Endothelial cell of umbilical vein (primary cell): ENCODE measurements around the gene CCN6. TPM values are rescaled to one million over a fixed set of nuclear protein-coding genes. Genes with fewer than 3 reads are reported as not detected.
A peak's percentile ranks its signal among the peaks of the same experiment; 100 is the strongest.

Experiments
- BruUV-seq: library from RNA; stranded (reverse); fragments of 400-500 nt; replicated peaks from 2 replicates; lab custom pipeline; 2021; lab: Mats Ljungman, UMichigan
- CTCF ChIA-PET: fragments of 300-600, 350-600 bp; sonication (Branson Sonifier 250); formaldehyde crosslinking; loops from one replicate; lab custom pipeline; 2021; ENCODE audit warnings: antibody characterized with exemption, inconsistent platforms; lab: Charles Lee
- POLR2A ChIA-PET: fragments of 300-600, 350-600 bp; sonication (Branson Sonifier 250); formaldehyde crosslinking; loops from one replicate; lab custom pipeline; 2021; ENCODE audit warnings: antibody characterized with exemption, inconsistent platforms; lab: Charles Lee
- DNase-seq: peaks from one replicate; pipeline ENCODE4 v3.0.0-alpha.2; 2011; ENCODE audit warnings: low read depth, low spot score
- FAIRE-seq: peaks from 2 replicates; lab custom pipeline; 2011; peaks lifted over from hg19 to GRCh38; lab: Jason Lieb, UNC
- H2AFZ ChIP-seq: 2 replicates; pipeline ENCODE4 v1.6.0; 2012; ENCODE audit warnings: low read depth, low read length, control low read depth, inconsistent platforms
- H3K27ac ChIP-seq: 2 replicates; pipeline ENCODE4 v1.5.1; 2011; ENCODE audit warnings: low read depth, mild to moderate bottlenecking, control low read depth, low read length, moderate library complexity; ENCODE audit not compliant: insufficient read depth
- H3K27me3 ChIP-seq, 2 experiments: 2 replicates each; pipeline versions ENCODE4 v1.6.0 to v1.6.1; 2011; ENCODE audit warnings: low read length in 2 of 2, mixed read lengths in 1 of 2; ENCODE audit not compliant: control insufficient read depth in 2 of 2, insufficient read depth in 2 of 2
- H3K36me3 ChIP-seq, 2 experiments: 2 replicates in 1 of 2; 3 replicates in 1 of 2; pipeline ENCODE4 v1.5.1; 2011; ENCODE audit warnings: low read length in 2 of 2, mild to moderate bottlenecking in 1 of 2, moderate library complexity in 1 of 2; ENCODE audit not compliant: control insufficient read depth in 2 of 2, insufficient read depth in 2 of 2; ENCODE audit errors: extremely low read depth in 1 of 2
- H3K4me1 ChIP-seq: 3 replicates; pipeline ENCODE4 v1.5.1; 2011; ENCODE audit warnings: mild to moderate bottlenecking, low read length; ENCODE audit not compliant: control insufficient read depth, insufficient read depth; ENCODE audit errors: extremely low read depth
- H3K4me2 ChIP-seq: 2 replicates; pipeline ENCODE4 v1.6.1; 2011; ENCODE audit warnings: low read length, control low read depth, mixed read lengths; ENCODE audit not compliant: insufficient read depth
- H3K4me3 ChIP-seq, 3 experiments: fragments of 200-600 bp in 1 of 3; sonication (generic), shearing (Covaris generic) in 1 of 3; replicated peaks in 1 of 3; 2 replicates each; pipeline ENCODE4 v1.5.1; 2011 to 2016; ENCODE audit warnings: control low read depth in 3 of 3, low read length in 3 of 3, mild to moderate bottlenecking in 2 of 3, inconsistent platforms in 1 of 3, low read depth in 1 of 3, moderate library complexity in 1 of 3; ENCODE audit not compliant: insufficient read depth in 1 of 3
- H3K79me2 ChIP-seq: 2 replicates; pipeline ENCODE4 v1.6.0; 2012; ENCODE audit warnings: low read length, inconsistent platforms; ENCODE audit not compliant: control insufficient read depth, insufficient read depth
- H3K9ac ChIP-seq: replicated peaks from 2 replicates; pipeline ENCODE3; 2011; ENCODE audit warnings: low read length, control low read depth; ENCODE audit not compliant: insufficient read depth; ENCODE audit errors: extremely low read depth
- H3K9me1 ChIP-seq: replicated peaks from 3 replicates; pipeline ENCODE4 v1.6.0; 2011; ENCODE audit warnings: mild to moderate bottlenecking, low read length; ENCODE audit not compliant: control insufficient read depth, insufficient read depth; ENCODE audit errors: extremely low read depth
- H3K9me3 ChIP-seq: replicated peaks from 2 replicates; pipeline ENCODE4 v1.5.1; 2012; ENCODE audit warnings: low read length, inconsistent platforms; ENCODE audit not compliant: control insufficient read depth, insufficient read depth
- H4K20me1 ChIP-seq: replicated peaks from 2 replicates; pipeline ENCODE3; 2011; ENCODE audit warnings: mild to moderate bottlenecking, low read length; ENCODE audit not compliant: control insufficient read depth, insufficient read depth; ENCODE audit errors: extremely low read depth
- EZH2 ChIP-seq: IDR thresholded peaks from 2 replicates; pipeline ENCODE4 v1.6.1; 2012; ENCODE audit warnings: borderline replicate concordance, low read depth, mild to moderate bottlenecking, moderate library complexity, low read length, inconsistent platforms; ENCODE audit not compliant: severe bottlenecking
- FOS ChIP-seq: IDR thresholded peaks from 2 replicates; pipeline ENCODE4 v1.6.1; 2011; ENCODE audit warnings: mild to moderate bottlenecking, low read length, moderate library complexity, borderline replicate concordance; ENCODE audit not compliant: insufficient read depth
- GATA2 ChIP-seq: IDR thresholded peaks from 2 replicates; pipeline ENCODE4 v1.7.0; 2011; ENCODE audit warnings: low read depth, mild to moderate bottlenecking, moderate library complexity, mixed read lengths, low read length; ENCODE audit not compliant: insufficient read length, insufficient read depth
- JUN ChIP-seq: IDR thresholded peaks from 2 replicates; pipeline ENCODE4 v1.6.1; 2011; ENCODE audit warnings: borderline replicate concordance, low read depth; ENCODE audit not compliant: insufficient read length, insufficient read depth
- MAX ChIP-seq: IDR thresholded peaks from 2 replicates; pipeline ENCODE4 v1.6.1; 2011; ENCODE audit not compliant: insufficient read depth, insufficient read length
- MYC ChIP-seq: IDR thresholded peaks from one replicate; pipeline ENCODE4 v1.6.1; 2011; ENCODE audit warnings: mild to moderate bottlenecking, low read depth, low read length
- POLR2A ChIP-seq: IDR thresholded peaks from 2 replicates; pipeline ENCODE4 v1.6.1; 2012; ENCODE audit warnings: low read depth, mild to moderate bottlenecking, control low read depth, low read length
- POLR2AphosphoS5 ChIP-seq: IDR thresholded peaks from 2 replicates; pipeline ENCODE4 v1.6.1; 2012; ENCODE audit warnings: low read depth, mild to moderate bottlenecking, control low read depth, low read length, moderate library complexity; ENCODE audit not compliant: insufficient read depth
- dilution Hi-C: fragments of 300-500 bp; cut with MboI; formaldehyde crosslinking; loops from one replicate; pipeline ENCODE4 v1.15.0; 2019; ENCODE audit warnings: low sequenced_read_pairs; ENCODE audit not compliant: extremely low pct_ligation_motif_present
- intact Hi-C: fragments of 100-400 bp; cut with micrococcal nuclease; formaldehyde crosslinking; loops from one replicate; pipeline ENCODE4 v1.10.0; 2022
- polyA plus RNA-seq, 4 experiments: library from polyadenylated mRNA; depleted of rRNA in 3 of 4; stranded (reverse) in 3 of 4; unstranded in 1 of 4; fragments of >200 nt; gene quantifications; 2 replicates each; pipeline versions ENCODE4 v1.2.1 to v1.2.3, GENCODE V29; 2011 to 2012; ENCODE audit warnings: missing spikeins in 1 of 4
- total RNA-seq: library from RNA; stranded (reverse); gene quantifications from 2 replicates; pipeline ENCODE4 v1.2.3, GENCODE V29; 2021
- TF ChIP-seq, protein P1 (sequence below), 2 donors: IDR thresholded peaks; 1 replicate in 1 of 2; 2 replicates in 1 of 2; pipeline ENCODE4 v1.5.1; 2011; ENCODE audit warnings: low read length in 2 of 2, mild to moderate bottlenecking in 2 of 2, moderate library complexity in 2 of 2, control low read depth in 1 of 2, inconsistent platforms in 1 of 2, low read depth in 1 of 2; ENCODE audit not compliant: insufficient read depth in 1 of 2; ENCODE audit errors: extremely low read depth in 1 of 2

CCN6 gene
- total and polyA plus RNA-seq, 2 donors (not counting 3 experiments of a cell fraction or from before 2014, with no cell fraction given): not detected

GRCh38 chr6:112087916-112088315, 34.0 kb downstream of the CCN6 start:
- no peaks in the 10 kb centered on the region for H3K9me1 ChIP-seq
- ChIA-PET POLR2A (no interaction called here), CTCF (interaction anchor here (0.7 to 2.3 kb wide), 7 partner anchors 13 to 1848 kb away, joined by 3 to 12 read pairs (median 3); no protein-coding TSS in a partner anchor)
- no peaks in the 10 kb centered on the region for H3K27me3 ChIP-seq
- dilution Hi-C loops: no loop called here
- peak overlapping the region; percentile 79 for H3K9ac ChIP-seq
- H3K9me3 ChIP-seq: no peaks in the 10 kb centered on the region
- H3K4me2 ChIP-seq: peak overlapping the region; percentile 88
- H2AFZ ChIP-seq: peak overlapping the region; percentile 88
- no peak for DNase-seq
- H4K20me1 ChIP-seq: no peaks in the 10 kb centered on the region
- intact Hi-C loops: loop anchor here (1.0 to 5.0 kb wide), 2 partner anchors 242 to 284 kb away; no protein-coding TSS in a partner anchor
- peak overlapping the region; percentile 49 for H3K27ac ChIP-seq
- H3K4me1 ChIP-seq: peaks cover 8% of the 10 kb centered on the region
- no peak for FAIRE-seq
- TF ChIP-seq JUN (no peak), GATA2 (no peak), MAX (no peak), POLR2AphosphoS5 (no peak), FOS (no peak), MYC (no peak), POLR2A (no peak), EZH2 (no peak)
- TF ChIP-seq, protein P1, sequence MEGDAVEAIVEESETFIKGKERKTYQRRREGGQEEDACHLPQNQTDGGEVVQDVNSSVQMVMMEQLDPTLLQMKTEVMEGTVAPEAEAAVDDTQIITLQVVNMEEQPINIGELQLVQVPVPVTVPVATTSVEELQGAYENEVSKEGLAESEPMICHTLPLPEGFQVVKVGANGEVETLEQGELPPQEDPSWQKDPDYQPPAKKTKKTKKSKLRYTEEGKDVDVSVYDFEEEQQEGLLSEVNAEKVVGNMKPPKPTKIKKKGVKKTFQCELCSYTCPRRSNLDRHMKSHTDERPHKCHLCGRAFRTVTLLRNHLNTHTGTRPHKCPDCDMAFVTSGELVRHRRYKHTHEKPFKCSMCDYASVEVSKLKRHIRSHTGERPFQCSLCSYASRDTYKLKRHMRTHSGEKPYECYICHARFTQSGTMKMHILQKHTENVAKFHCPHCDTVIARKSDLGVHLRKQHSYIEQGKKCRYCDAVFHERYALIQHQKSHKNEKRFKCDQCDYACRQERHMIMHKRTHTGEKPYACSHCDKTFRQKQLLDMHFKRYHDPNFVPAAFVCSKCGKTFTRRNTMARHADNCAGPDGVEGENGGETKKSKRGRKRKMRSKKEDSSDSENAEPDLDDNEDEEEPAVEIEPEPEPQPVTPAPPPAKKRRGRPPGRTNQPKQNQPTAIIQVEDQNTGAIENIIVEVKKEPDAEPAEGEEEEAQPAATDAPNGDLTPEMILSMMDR (IDR thresholded peaks at IDR 0.05; ENCODE audit: extremely low read depth in 1 of 2, insufficient read depth in 1 of 2, low read depth in 1 of 2, low read length in 2 of 2): no peak
- no peaks in the 10 kb centered on the region for H3K36me3 ChIP-seq
- TSS peak; percentile 91 for BruUV-seq
- H3K79me2 ChIP-seq: peaks cover 1% of the 10 kb centered on the region
- H3K4me3 ChIP-seq: peak overlapping the region; percentile 53 to 97 (median 78)
